Uterus (tissue), 4 donors: ENCODE measurements around the gene ASMTL. TPM values are rescaled to one million over a fixed set of nuclear protein-coding genes. Genes with fewer than 3 reads are reported as not detected.

Source experiments
- DNase-seq, 2 donors: peaks; one replicate each; pipeline ENCODE4 v3.0.0-alpha.2; 2019 to 2020
- H3K27ac ChIP-seq, 2 donors: fragments of 200-600 bp; sonication (generic); 1 replicate in 1 of 2; 2 replicates in 1 of 2; pipeline ENCODE4 v1.5.1; 2016 to 2018
- H3K27me3 ChIP-seq, 2 donors: fragments of 200-600 bp; sonication (generic); one replicate each; pipeline ENCODE4 v1.5.1; 2018 to 2019; ENCODE audit warnings: control low read depth in 1 of 2
- H3K36me3 ChIP-seq, 2 donors: fragments of 200-600 bp; sonication (generic); one replicate each; pipeline ENCODE4 v1.5.1; 2019; ENCODE audit warnings: control low read depth in 1 of 2
- H3K4me1 ChIP-seq, 2 donors: fragments of 200-600 bp; sonication (generic); one replicate each; pipeline ENCODE4 v1.5.1; 2018 to 2019; ENCODE audit warnings: control low read depth in 1 of 2
- H3K4me3 ChIP-seq, 2 donors: fragments of 200-600 bp; sonication (generic); 1 replicate in 1 of 2; 2 replicates in 1 of 2; pipeline ENCODE4 v1.5.1; 2018 to 2019; ENCODE audit warnings: mild to moderate bottlenecking in 1 of 2
- H3K9me3 ChIP-seq, 2 donors: fragments of 200-600 bp; sonication (generic); one replicate each; pipeline ENCODE4 v1.5.1; 2019; ENCODE audit warnings: control low read depth in 1 of 2
- POLR2A ChIP-seq, 2 donors: fragments of 450-650 bp; IDR thresholded peaks; one replicate each; pipeline ENCODE4 v1.6.1; 2016; ENCODE audit warnings: antibody characterized with exemption in 2 of 2, mild to moderate bottlenecking in 1 of 2, moderate library complexity in 1 of 2
- intact Hi-C: fragments of 100-400 bp; cut with DNase I; formaldehyde crosslinking; loops from one replicate; pipeline ENCODE4 v1.15.1; 2023; ENCODE audit warnings: low total_unique reads
- total RNA-seq, 4 donors: library from RNA; depleted of rRNA in 3 of 4; stranded (reverse); fragments of >200 nt in 3 of 4; gene quantifications; one replicate each; pipeline versions ENCODE4 v1.1.0 to v1.2.4, GENCODE V29; 2014 to 2023
- TF ChIP-seq, protein P1 (sequence below), 4 experiments: fragments of 200-600 bp in 2 of 4; fragments of 450-650 bp in 2 of 4; sonication (generic) in 2 of 4; IDR thresholded peaks; one replicate each; pipeline ENCODE4 v1.5.1; 2016 to 2019; ENCODE audit warnings: antibody characterized with exemption in 4 of 4, mild to moderate bottlenecking in 2 of 4, moderate library complexity in 1 of 4
- donor health status: DM: yes; HTN: yes; CAD: no.

The ASMTL gene
- total RNA-seq, 4 donors from 2014 or later: 6.4 to 43.5 (median 11.1) TPM

DNA sequence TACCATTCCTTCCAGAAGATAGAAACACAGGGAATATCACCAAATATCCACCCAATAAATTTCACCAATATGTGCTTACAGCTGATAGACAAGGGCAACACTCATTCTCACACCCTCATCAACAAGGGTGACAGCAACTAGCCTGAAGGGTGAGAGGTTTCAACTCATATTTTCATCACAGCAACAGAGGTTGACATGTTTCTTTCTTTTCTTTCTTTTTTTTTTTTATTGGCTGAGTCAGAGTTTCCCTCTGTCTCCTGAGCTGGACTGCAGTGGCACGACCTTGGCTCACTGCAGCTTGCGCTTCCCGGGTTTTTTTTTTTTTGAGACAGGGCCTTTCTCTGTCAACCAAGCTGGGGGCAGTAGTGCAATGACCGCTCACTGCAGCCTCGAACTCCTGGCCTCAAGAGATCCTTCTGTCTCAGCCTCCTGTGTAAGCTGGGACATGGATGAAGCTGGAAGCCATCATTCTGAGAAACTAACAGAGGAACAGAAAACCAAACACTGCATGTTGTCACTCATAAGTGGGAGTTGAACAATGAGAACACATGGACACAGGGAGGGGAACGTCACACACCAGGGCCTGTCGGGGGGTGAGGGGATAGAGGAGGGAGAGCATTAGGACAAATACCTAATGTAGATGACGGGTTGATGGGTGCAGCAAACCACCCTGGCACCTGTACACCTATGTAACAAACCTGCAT lies 27.5 kb upstream of the ASMTL start:
- no peaks in the 10 kb centered on the region for H3K27me3 ChIP-seq
- H3K4me3 ChIP-seq: no peak overlapping the region
- TF ChIP-seq POLR2A (IDR thresholded peaks at IDR 0.05): no peak
- TF ChIP-seq, protein P1, sequence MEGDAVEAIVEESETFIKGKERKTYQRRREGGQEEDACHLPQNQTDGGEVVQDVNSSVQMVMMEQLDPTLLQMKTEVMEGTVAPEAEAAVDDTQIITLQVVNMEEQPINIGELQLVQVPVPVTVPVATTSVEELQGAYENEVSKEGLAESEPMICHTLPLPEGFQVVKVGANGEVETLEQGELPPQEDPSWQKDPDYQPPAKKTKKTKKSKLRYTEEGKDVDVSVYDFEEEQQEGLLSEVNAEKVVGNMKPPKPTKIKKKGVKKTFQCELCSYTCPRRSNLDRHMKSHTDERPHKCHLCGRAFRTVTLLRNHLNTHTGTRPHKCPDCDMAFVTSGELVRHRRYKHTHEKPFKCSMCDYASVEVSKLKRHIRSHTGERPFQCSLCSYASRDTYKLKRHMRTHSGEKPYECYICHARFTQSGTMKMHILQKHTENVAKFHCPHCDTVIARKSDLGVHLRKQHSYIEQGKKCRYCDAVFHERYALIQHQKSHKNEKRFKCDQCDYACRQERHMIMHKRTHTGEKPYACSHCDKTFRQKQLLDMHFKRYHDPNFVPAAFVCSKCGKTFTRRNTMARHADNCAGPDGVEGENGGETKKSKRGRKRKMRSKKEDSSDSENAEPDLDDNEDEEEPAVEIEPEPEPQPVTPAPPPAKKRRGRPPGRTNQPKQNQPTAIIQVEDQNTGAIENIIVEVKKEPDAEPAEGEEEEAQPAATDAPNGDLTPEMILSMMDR (IDR thresholded peaks at IDR 0.05): no peak
- no peaks in the 10 kb centered on the region for H3K4me1 ChIP-seq
- intact Hi-C loops: no loop called here
- no peak for DNase-seq
- no peaks in the 10 kb centered on the region for H3K9me3 ChIP-seq
- no peaks in the 10 kb centered on the region for H3K36me3 ChIP-seq
- no peak overlapping the region for H3K27ac ChIP-seq

- Histone ChIP-seq H3K27me3 (no peaks in the 10 kb centered on the region), H3K36me3 (no peaks in the 10 kb centered on the region), H3K4me3 (no peak overlapping the region), H3K4me1 (no peaks in the 10 kb centered on the region), H3K9me3 (no peaks in the 10 kb centered on the region), H3K27ac (no peak overlapping the region)
- TF ChIP-seq, protein P1 (IDR thresholded peaks at IDR 0.05): no peak
- no peak for TF ChIP-seq POLR2A (IDR thresholded peaks at IDR 0.05)
- no peak for DNase-seq
- intact Hi-C loops: no loop called here
Observed at GRCh38 chrX:1477801-1478458, 25.2 kb upstream of the ASMTL start.

DNA sequence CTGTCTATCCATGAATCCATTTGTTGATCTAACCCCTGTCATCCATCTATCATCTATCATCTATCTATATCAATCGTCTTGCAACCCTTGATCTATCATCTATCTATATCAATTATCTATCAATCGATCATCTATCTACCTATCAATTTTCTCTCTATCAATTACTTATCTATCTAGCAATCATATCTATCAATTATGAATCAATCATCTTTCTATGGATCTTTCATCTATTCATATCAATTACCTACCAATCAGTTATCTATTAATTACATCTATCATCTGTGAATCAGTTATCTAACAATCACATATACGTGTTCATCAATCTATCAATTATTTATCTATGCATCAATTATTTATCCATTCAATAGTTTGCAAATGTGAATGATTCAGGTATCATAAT lies 24.5 kb upstream of the ASMTL start:
- no peak for DNase-seq
- no peaks in the 10 kb centered on the region for H3K4me1 ChIP-seq
- H3K27ac ChIP-seq: no peak overlapping the region
- intact Hi-C loops: no loop called here
- no peaks in the 10 kb centered on the region for H3K36me3 ChIP-seq
- no peak for TF ChIP-seq POLR2A (IDR thresholded peaks at IDR 0.05)
- TF ChIP-seq, protein P1 (IDR thresholded peaks at IDR 0.05): no peak
- no peaks in the 10 kb centered on the region for H3K27me3 ChIP-seq
- H3K9me3 ChIP-seq: no peaks in the 10 kb centered on the region
- H3K4me3 ChIP-seq: no peak overlapping the region

GRCh38 chrX:1476682-1477081 lies 24.0 kb upstream of the ASMTL start:
- no peaks in the 10 kb centered on the region for H3K9me3 ChIP-seq
- H3K4me3 ChIP-seq: no peak overlapping the region
- no peak for TF ChIP-seq POLR2A (IDR thresholded peaks at IDR 0.05)
- TF ChIP-seq, protein P1 (IDR thresholded peaks at IDR 0.05): no peak
- no peak overlapping the region for H3K27ac ChIP-seq
- intact Hi-C loops: no loop called here
- no peaks in the 10 kb centered on the region for H3K36me3 ChIP-seq
- H3K27me3 ChIP-seq: no peaks in the 10 kb centered on the region
- H3K4me1 ChIP-seq: no peaks in the 10 kb centered on the region
- DNase-seq: no peak

GRCh38 chrX:1475881-1476280 lies 23.2 kb upstream of the ASMTL start:
- H3K4me1 ChIP-seq: no peaks in the 10 kb centered on the region
- no peaks in the 10 kb centered on the region for H3K9me3 ChIP-seq
- TF ChIP-seq, protein P1 (IDR thresholded peaks at IDR 0.05): no peak
- no peak for TF ChIP-seq POLR2A (IDR thresholded peaks at IDR 0.05)
- H3K27me3 ChIP-seq: no peaks in the 10 kb centered on the region
- no peak overlapping the region for H3K27ac ChIP-seq
- peak in 1 of 2 donors; percentile 2 for DNase-seq
- intact Hi-C loops: no loop called here
- H3K36me3 ChIP-seq: no peaks in the 10 kb centered on the region
- no peak overlapping the region for H3K4me3 ChIP-seq
